Stimulated activated CD8-positive, alpha-beta memory T cell treated with anti-CD3 and anti-CD28 coated beads, Interleukin-12 subunit alpha, Interleukin-12 subunit beta, amount 100 ng/mL, for 1 hour (primary cell): ENCODE data around the gene GTF2H4.

ENCODE experiments used
- DNase-seq: peaks from one replicate; pipeline ENCODE4 v3.0.0-alpha.2; 2020; ENCODE audit warnings: low read depth

Gene GTF2H4

DNA sequence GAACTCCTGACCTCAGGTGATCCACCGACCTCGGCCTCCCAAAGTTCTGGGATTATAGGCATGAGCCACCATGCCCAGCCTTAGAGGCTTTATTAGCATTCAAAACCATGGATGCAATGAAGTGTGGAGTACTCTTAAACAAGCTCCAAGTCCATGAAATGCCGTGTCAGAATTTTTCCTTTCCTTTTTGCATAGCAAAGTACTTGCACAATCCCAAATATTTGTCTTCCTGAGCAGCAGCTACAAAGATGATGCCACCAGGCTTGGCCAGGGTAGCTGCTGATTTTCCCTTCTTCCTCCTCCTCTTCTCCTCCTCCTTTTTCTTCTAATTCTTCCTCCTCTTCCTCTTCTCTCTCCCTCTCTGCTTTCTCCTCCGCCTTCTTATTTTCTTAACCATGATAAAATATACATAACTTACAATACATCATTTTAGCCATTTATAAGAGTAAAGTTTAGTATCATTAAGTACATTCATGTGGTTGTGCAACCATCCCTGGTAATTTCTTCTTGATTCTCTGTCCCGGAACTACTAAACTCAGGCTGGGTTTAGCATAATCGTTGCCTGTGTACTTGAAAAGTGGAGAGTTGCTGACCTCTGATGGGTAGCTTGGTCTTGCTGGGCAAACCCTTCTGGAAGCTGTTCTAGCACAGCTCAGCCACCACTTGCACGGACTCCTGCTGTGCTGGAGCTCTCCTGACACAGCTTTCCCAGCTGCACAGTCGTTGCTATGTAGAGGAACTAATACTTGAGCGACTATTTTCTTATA, 53.1 kb downstream of the GTF2H4 start:
- no peak for DNase-seq

DNA sequence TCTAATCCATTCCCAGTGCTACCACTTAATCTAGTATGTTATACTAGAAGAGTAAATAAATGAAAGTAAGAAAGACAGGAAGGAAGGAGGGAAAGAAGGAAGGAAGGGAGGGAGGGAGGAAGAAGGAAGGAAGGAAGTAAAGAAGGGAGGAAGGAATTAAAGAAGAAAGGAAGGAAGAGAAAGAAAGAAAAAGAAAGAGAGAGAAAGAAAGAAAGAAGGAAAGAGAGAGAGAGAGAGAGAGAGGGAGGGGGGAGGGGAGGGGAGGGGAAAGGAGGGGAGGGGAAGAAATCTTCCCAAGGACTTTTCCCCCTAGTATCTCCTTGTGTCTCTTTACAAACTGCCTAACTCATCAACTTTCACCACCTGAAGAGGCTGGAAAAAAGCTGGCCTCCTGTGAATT, 54.7 kb downstream of the GTF2H4 start:
- no peak for DNase-seq

- DNase-seq: no peak
Measured at GRCh38 chr6:30963641-30964040, 55.6 kb downstream of the GTF2H4 start.
